ENCODE measurements around the gene CYBA.

DNA sequence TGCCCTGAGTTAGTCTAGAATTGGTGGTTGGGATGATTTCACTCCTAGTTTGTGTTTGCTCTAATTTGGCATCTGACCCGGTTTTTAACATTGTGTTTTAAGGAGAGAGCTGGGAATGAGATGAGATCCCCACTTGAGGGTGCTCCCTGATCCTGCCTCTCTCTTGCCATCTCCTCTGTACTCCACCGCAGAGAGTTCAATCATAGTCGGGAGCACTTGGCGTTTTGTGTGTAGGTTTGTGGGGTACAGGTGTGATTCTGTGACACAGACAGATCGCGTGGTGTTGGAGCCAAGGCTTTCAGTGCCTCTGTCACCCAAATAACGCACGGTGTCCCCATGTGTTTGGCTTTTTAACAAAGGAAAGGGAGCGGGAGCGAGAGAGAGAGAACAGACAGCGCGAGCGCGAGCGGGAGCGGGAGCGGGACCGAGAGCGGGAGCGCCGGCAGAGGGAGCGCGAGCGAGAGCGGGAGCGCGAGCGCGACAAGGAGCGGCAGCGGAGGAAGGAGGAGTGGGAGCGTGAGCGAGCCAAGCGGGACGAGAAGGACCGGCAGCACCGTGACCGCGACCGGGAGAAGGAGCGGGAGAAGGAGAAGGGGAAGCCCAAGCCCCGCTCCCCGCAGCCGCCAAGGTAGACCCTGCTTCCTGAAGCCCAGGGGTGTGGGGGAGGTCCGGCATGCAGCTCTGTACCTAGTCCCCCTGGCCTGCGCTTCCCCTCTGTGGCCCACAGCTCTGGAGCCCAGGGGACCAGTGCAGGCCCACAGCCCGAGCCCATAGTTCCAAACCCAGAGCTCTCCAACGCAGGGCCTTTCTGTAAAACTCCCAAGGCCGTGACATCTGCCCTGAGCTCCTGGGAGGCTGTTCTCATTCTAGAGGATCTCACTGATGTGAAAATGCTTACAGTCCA is 39.7 kb downstream of the CYBA start:
- TF ChIP-seq CTCF (IDR thresholded peaks at IDR 0.05) (no peak), POLR2A (IDR thresholded peaks at IDR 0.05) (no peak)

Measured in breast epithelium (tissue), 3 donors.